HepG2 (cell line): Measurements from ENCODE around the gene FCN3. TPM values are rescaled to one million over a fixed set of nuclear protein-coding genes. Genes with fewer than 3 reads are reported as not detected.

Experiments used
- ATAC-seq: fragments of 200-7000 bp; cut with Tn5 transposase; 3 replicates; pipeline ENCODE4 v1.9.1; 2020; ENCODE audit warnings: mild to moderate bottlenecking, moderate library complexity
- BruUV-seq: library from RNA; stranded (reverse); fragments of 400-500 nt; replicated peaks from 2 replicates; lab custom pipeline; 2021; lab: Mats Ljungman, UMichigan
- CTCF ChIA-PET: fragments of 300-600 bp; formaldehyde crosslinking; extraction: SDS; loops from one replicate; lab custom pipeline; 2021; ENCODE audit warnings: low total read pairs, inconsistent platforms, low intra/inter-chr PET ratio; lab: Yijun Ruan, JAX
- POLR2A ChIA-PET: fragments of 350-600 bp; sonication (Branson Sonifier 250); formaldehyde crosslinking; loops from one replicate; lab custom pipeline; 2020; ENCODE audit warnings: antibody characterized with exemption, inconsistent platforms; lab: Yijun Ruan, JAX
- DNase-seq: peaks from one replicate; pipeline ENCODE4 v3.0.0-alpha.2; 2015; ENCODE audit warnings: low spot score
- FAIRE-seq: peaks from 3 replicates; lab custom pipeline; 2011; peaks lifted over from hg19 to GRCh38; lab: Jason Lieb, UNC
- H2AFZ ChIP-seq: one replicate; pipeline ENCODE4 v1.6.1; 2011; ENCODE audit warnings: low read length, inconsistent platforms
- H3K27ac ChIP-seq: fragments of 300-600 bp; 3 replicates; pipeline ENCODE4 v1.8.0; 2011; ENCODE audit warnings: mixed run types, mild to moderate bottlenecking, mixed read lengths, low read length, inconsistent platforms; ENCODE audit not compliant: insufficient read depth; ENCODE audit errors: extremely low read length
- H3K27me3 ChIP-seq, 2 experiments: fragments of 200-600 bp in 1 of 2; 2 replicates in 1 of 2; 3 replicates in 1 of 2; pipeline versions ENCODE4 v1.6.0 to v1.8.0; 2011; ENCODE audit warnings: low read length in 2 of 2, mild to moderate bottlenecking in 2 of 2, moderate library complexity in 2 of 2, inconsistent platforms in 1 of 2; ENCODE audit not compliant: insufficient read depth in 2 of 2, control insufficient read depth in 1 of 2
- H3K36me3 ChIP-seq, 2 experiments: fragments of 200-600 bp in 1 of 2; replicated peaks in 1 of 2; 2 replicates in 1 of 2; 3 replicates in 1 of 2; pipeline versions ENCODE4 v1.5.1 to v1.8.0; 2011; ENCODE audit warnings: low read length in 2 of 2, inconsistent platforms in 1 of 2; ENCODE audit not compliant: insufficient read depth in 2 of 2, control insufficient read depth in 1 of 2
- H3K4me1 ChIP-seq: 2 replicates; pipeline ENCODE4 v1.5.1; 2012; ENCODE audit warnings: low read length, inconsistent platforms; ENCODE audit not compliant: insufficient read depth
- H3K4me2 ChIP-seq: 2 replicates; pipeline ENCODE4 v1.6.0; 2011; ENCODE audit warnings: low read depth, low read length, inconsistent platforms
- H3K4me3 ChIP-seq, 3 experiments: fragments of 200-600 bp in 1 of 3; sonication (generic), shearing (Covaris generic) in 1 of 3; replicated peaks in 1 of 3; 2 replicates each; pipeline ENCODE4 v1.5.1; 2011 to 2016; ENCODE audit warnings: low read length in 3 of 3, inconsistent platforms in 2 of 3, low read depth in 2 of 3, mild to moderate bottlenecking in 2 of 3, control low read depth in 1 of 3, mixed read lengths in 1 of 3; ENCODE audit not compliant: insufficient read depth in 1 of 3
- H3K79me2 ChIP-seq: one replicate; pipeline ENCODE4 v1.6.1; 2011; ENCODE audit warnings: low read length, inconsistent platforms; ENCODE audit not compliant: insufficient read depth
- H3K9ac ChIP-seq: 2 replicates; pipeline ENCODE4 v1.6.0; 2011; ENCODE audit warnings: mild to moderate bottlenecking, low read depth, low read length, inconsistent platforms; ENCODE audit not compliant: insufficient read depth
- H3K9me3 ChIP-seq: 2 replicates; pipeline ENCODE4 v1.5.1; 2012; ENCODE audit warnings: mild to moderate bottlenecking, low read length
- H4K20me1 ChIP-seq: 2 replicates; pipeline ENCODE4 v1.6.0; 2011; ENCODE audit warnings: inconsistent platforms, mild to moderate bottlenecking, low read length, moderate library complexity; ENCODE audit not compliant: insufficient read depth
- ATRX ChIP-seq: sonication (generic); formaldehyde crosslinking; IDR thresholded peaks from 2 replicates; pipeline ENCODE4 v1.4.0; 2020; ENCODE audit warnings: missing genetic modification reagents, borderline replicate concordance
- GTF3A ChIP-seq: sonication (generic); formaldehyde crosslinking; conservative IDR thresholded peaks from 2 replicates; pipeline ENCODE4 v1.4.0; 2020; ENCODE audit warnings: mild to moderate bottlenecking, missing genetic modification reagents
- HMGA1 ChIP-seq: sonication (generic); formaldehyde crosslinking; conservative IDR thresholded peaks from 2 replicates; pipeline ENCODE4 v1.4.0; 2020; ENCODE audit warnings: missing genetic modification reagents
- JARID2 ChIP-seq: sonication (generic); formaldehyde crosslinking; IDR thresholded peaks from 2 replicates; pipeline ENCODE4 v1.8.1; 2023; ENCODE audit warnings: missing genetic modification reagents, inconsistent platforms; ENCODE audit not compliant: insufficient replicate concordance
- MYNN ChIP-seq: sonication (generic); formaldehyde crosslinking; IDR thresholded peaks from 2 replicates; pipeline ENCODE4 v1.4.0; 2020; ENCODE audit warnings: mild to moderate bottlenecking, low read depth, missing genetic modification reagents
- POLR2A ChIP-seq, 2 experiments: IDR thresholded peaks; 2 replicates each; pipeline ENCODE4 v1.6.1; 2011; ENCODE audit warnings: low read depth in 2 of 2, low read length in 2 of 2, mild to moderate bottlenecking in 1 of 2, moderate library complexity in 1 of 2; ENCODE audit not compliant: insufficient read depth in 1 of 2
- POLR2AphosphoS5 ChIP-seq: IDR thresholded peaks from 2 replicates; pipeline ENCODE4 v1.6.1; 2012; ENCODE audit warnings: low read depth, low read length
- SCMH1 ChIP-seq: sonication (generic); formaldehyde crosslinking; IDR thresholded peaks from 2 replicates; pipeline ENCODE4 v1.9.0; 2021; ENCODE audit warnings: missing genetic modification reagents, mild to moderate bottlenecking, borderline replicate concordance
- SIN3B ChIP-seq: fragments of 150-350 bp; IDR thresholded peaks from 2 replicates; pipeline ENCODE4 v1.6.1; 2014; ENCODE audit warnings: low read length
- SIX4 ChIP-seq: sonication (generic); formaldehyde crosslinking; IDR thresholded peaks from 2 replicates; pipeline ENCODE4 v1.4.0; 2020; ENCODE audit warnings: missing genetic modification reagents
- SNAPC2 ChIP-seq: sonication (generic); formaldehyde crosslinking; IDR thresholded peaks from 2 replicates; pipeline ENCODE4 v1.8.1; 2022; ENCODE audit warnings: mild to moderate bottlenecking, missing genetic modification reagents
- TFAP4 ChIP-seq: sonication (generic); IDR thresholded peaks from 2 replicates; pipeline ENCODE4 v1.6.1; 2016; ENCODE audit warnings: low read depth, borderline replicate concordance
- ZFP62 ChIP-seq: sonication (generic); formaldehyde crosslinking; IDR thresholded peaks from 2 replicates; pipeline ENCODE4 v1.4.0; 2020; ENCODE audit warnings: missing genetic modification reagents
- ZNF546 ChIP-seq: sonication (generic); formaldehyde crosslinking; conservative IDR thresholded peaks from 2 replicates; pipeline ENCODE4 v1.8.1; 2023; ENCODE audit warnings: mild to moderate bottlenecking, missing genetic modification reagents
- ZNF564 ChIP-seq: sonication (generic); formaldehyde crosslinking; IDR thresholded peaks from 2 replicates; pipeline ENCODE4 v1.8.1; 2023; ENCODE audit warnings: mild to moderate bottlenecking, missing genetic modification reagents
- ZNF720 ChIP-seq: sonication (generic); formaldehyde crosslinking; IDR thresholded peaks from 2 replicates; pipeline ENCODE4 v1.4.0; 2020; ENCODE audit warnings: missing genetic modification reagents
- ZNF883 ChIP-seq: sonication (generic); formaldehyde crosslinking; IDR thresholded peaks from 2 replicates; pipeline ENCODE4 v1.5.1; 2020; ENCODE audit warnings: mild to moderate bottlenecking, missing genetic modification reagents; ENCODE audit errors: not compliant biosample characterization
- WGBS: methylation state at CpG from one replicate; pipeline ENCODE4 v1.1.6; 2017; ENCODE audit warnings: low lambda C conversion rate; 5-methylcytosine and 5-hydroxymethylcytosine counted together
- in situ Hi-C: cut with HindIII; loops from 2 replicates; pipeline ENCODE4 v1.10.0; 2017; ENCODE audit warnings: low pct_unique_long_range_greater_than_20kb; ENCODE audit not compliant: extremely low pct_ligation_motif_present
- intact Hi-C: fragments of 100-400 bp; cut with micrococcal nuclease; formaldehyde crosslinking; loops from one replicate; pipeline ENCODE4 v1.10.0; 2022; ENCODE audit not compliant: unreplicated experiment
- polyA plus RNA-seq, 8 experiments: library from polyadenylated mRNA; depleted of rRNA in 3 of 8; stranded (reverse) in 7 of 8; unstranded in 1 of 8; fragments of >200 nt; fragmentation: Illumina TruSeq in 4 of 8; extraction: Trizol in 4 of 8; gene quantifications; 2 replicates each; pipeline versions ENCODE4 v1.2.1 to v1.2.3, GENCODE V29; 2011 to 2016; ENCODE audit warnings: low read depth in 4 of 8, missing spikeins in 1 of 8, mixed read lengths in 1 of 8; ENCODE audit not compliant: insufficient read depth in 1 of 8
- total RNA-seq, 5 experiments: library from RNA; depleted of rRNA; stranded (reverse); fragments of >200 nt; fragmentation: Illumina TruSeq; extraction: Trizol; gene quantifications; 2 replicates each; pipeline ENCODE4 v1.2.3, GENCODE V29; 2016; ENCODE audit warnings: low read depth in 1 of 5
- TF ChIP-seq, protein P1 (sequence below): fragments of 450-650 bp; IDR thresholded peaks from 2 replicates; pipeline ENCODE4 v1.6.1; 2016
- TF ChIP-seq, protein P2 (sequence below): sonication (generic); formaldehyde crosslinking; IDR thresholded peaks from 2 replicates; pipeline ENCODE4 v1.8.0; 2022; ENCODE audit warnings: mild to moderate bottlenecking, missing genetic modification reagents, moderate library complexity

FCN3 gene
- total and polyA plus RNA-seq, 2 of the 13 experiments (the other 11 are each of a cell fraction or from before 2014, with no cell fraction given), result not detected

- 0 out of 2 replicates have a peak, but pooled peaks have one; percentile 7 for TF ChIP-seq ZNF564
- TF ChIP-seq POLR2A (IDR thresholded peaks at IDR 0.05; ENCODE audit: insufficient read depth in 1 of 2, low read depth in 2 of 2, low read length in 2 of 2), result 0 out of 4 replicates have a peak, but pooled peaks of 1 of the 2 experiments have one; percentile 19
- 0 out of 2 replicates have a peak, but pooled peaks have one; percentile 15 for TF ChIP-seq TFAP4
- no peak for TF ChIP-seq ZNF546 (CRISPR knock-in tag)
These were observed 51.9 kb downstream of the FCN3 start (continued) for GRCh38 chr1:27322569-27323240.

DNA sequence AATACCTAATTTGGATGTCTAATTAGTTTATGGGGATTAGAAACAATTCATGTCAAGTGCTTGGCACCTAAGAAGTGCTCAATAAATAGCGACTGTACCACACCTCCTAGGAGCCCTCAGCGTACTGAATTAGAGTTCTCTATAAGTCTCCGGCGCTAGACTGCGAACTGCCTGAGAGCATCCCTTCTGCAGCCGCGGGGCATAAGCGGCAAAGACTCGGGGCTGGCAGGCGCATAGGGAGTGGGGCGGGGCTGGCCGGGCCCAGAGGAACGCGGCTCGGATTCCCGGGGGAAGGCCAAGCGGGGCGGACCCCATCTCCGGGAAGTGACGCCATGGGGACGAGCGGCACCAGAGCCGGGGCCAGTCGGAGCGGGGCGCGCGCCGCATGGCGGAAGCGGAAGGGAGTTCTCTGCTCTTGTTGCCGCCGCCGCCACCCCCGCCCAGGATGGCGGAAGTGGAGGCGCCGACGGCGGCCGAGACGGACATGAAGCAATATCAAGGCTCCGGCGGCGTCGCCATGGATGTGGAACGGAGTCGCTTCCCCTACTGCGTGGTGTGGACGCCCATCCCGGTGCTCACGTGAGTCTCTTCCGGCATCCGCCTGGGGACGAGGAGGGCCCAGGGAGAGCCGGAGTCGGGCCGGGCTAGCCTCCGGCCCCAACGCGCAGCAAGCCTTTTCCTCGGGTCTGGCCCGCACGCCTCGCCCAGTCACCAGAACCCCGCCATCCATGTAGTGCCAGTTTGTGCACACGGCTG, 52.6 kb downstream of the FCN3 start, which contains the start of gene TMEM222:
Gene TMEM222 (plus strand): TSS at position 351 of the 756 bp plus-strand sequence. CDS start 35 bp downstream, at position 386.
- BruUV-seq, result no TSS peak
- H2AFZ ChIP-seq, result peak within 1 kb of the TSS; percentile 93
- peak within 1 kb of the TSS; percentile 96 for H3K9ac ChIP-seq
- POLR2A ChIA-PET, result interaction anchor here (1.4 kb wide), 1 partner anchor 20 kb away, joined by 12 read pairs; the partner anchor contains the start of gene SYTL1
- H4K20me1 ChIP-seq, result no peaks in the 10 kb centered on the region
- CTCF ChIA-PET, result no interaction called here
- 12% methylated on average over 4 of the region's 67 CpGs for WGBS
- H3K4me2 ChIP-seq, result peak within 1 kb of the TSS; percentile 79
- peaks cover 37% of the 10 kb centered on the region for H3K4me1 ChIP-seq
- in situ Hi-C loops, result no loop called here
- intact Hi-C loops, result no loop called here
- FAIRE-seq (no peak), ATAC-seq (peak; percentile 96), DNase-seq (peak; percentile 92)
- H3K27me3 ChIP-seq, result peaks cover 0 to 12% of the 10 kb centered on the region in 2 experiments; a peak in 1 of 5 replicates
- peak within 1 kb of the TSS; percentile 86 for H3K27ac ChIP-seq
- H3K4me3 ChIP-seq, result peak within 1 kb of the TSS; percentile 95 to 99 (median 96)
- peaks cover 25% of the 10 kb centered on the region for H3K79me2 ChIP-seq
- H3K36me3 ChIP-seq, result peaks cover 3 to 27% of the 10 kb centered on the region in 2 experiments; a peak in 3 of 5 replicates
- no peaks in the 10 kb centered on the region for H3K9me3 ChIP-seq
- TF ChIP-seq SIX4 (CRISPR knock-in tag), result peak; percentile 29; the same call in 1 of the 2 replicates
- TF ChIP-seq SIN3B, result peak; percentile 85; the same call in 1 of the 2 replicates
- 0 out of 2 replicates have a peak, but pooled peaks have one; percentile 40 for TF ChIP-seq GTF3A (CRISPR knock-in tag)
- TF ChIP-seq MYNN (CRISPR knock-in tag), result no peak
- peak; percentile 92 for TF ChIP-seq JARID2 (CRISPR knock-in tag)
- no peak for TF ChIP-seq SCMH1 (CRISPR knock-in tag)
- no peak for TF ChIP-seq ZFP62
- peak; percentile 68 for TF ChIP-seq POLR2AphosphoS5
- TF ChIP-seq, protein P1, sequence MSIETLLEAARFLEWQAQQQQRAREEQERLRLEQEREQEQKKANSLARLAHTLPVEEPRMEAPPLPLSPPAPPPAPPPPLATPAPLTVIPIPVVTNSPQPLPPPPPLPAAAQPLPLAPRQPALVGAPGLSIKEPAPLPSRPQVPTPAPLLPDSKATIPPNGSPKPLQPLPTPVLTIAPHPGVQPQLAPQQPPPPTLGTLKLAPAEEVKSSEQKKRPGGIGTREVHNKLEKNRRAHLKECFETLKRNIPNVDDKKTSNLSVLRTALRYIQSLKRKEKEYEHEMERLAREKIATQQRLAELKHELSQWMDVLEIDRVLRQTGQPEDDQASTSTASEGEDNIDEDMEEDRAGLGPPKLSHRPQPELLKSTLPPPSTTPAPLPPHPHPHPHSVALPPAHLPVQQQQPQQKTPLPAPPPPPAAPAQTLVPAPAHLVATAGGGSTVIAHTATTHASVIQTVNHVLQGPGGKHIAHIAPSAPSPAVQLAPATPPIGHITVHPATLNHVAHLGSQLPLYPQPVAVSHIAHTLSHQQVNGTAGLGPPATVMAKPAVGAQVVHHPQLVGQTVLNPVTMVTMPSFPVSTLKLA, result peak; percentile 83
- no peak for TF ChIP-seq HMGA1
- TF ChIP-seq, protein P2, sequence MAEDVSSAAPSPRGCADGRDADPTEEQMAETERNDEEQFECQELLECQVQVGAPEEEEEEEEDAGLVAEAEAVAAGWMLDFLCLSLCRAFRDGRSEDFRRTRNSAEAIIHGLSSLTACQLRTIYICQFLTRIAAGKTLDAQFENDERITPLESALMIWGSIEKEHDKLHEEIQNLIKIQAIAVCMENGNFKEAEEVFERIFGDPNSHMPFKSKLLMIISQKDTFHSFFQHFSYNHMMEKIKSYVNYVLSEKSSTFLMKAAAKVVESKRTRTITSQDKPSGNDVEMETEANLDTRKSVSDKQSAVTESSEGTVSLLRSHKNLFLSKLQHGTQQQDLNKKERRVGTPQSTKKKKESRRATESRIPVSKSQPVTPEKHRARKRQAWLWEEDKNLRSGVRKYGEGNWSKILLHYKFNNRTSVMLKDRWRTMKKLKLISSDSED (CRISPR knock-in tag), result no peak
- TF ChIP-seq ATRX (CRISPR knock-in tag), result no peak
- TF ChIP-seq ZNF720 (CRISPR knock-in tag), result no peak
- peak; percentile 78 for TF ChIP-seq ZNF883
- TF ChIP-seq SNAPC2 (CRISPR knock-in tag), result no peak; the same call in 1 of the 2 replicates
